Measurements from ENCODE around the gene TAOK1.
A peak's percentile ranks its signal among the peaks of the same experiment; 100 is the strongest.
"Not testable (repeated sequence)": the region's sequence is repeated elsewhere in the genome, so short reads cannot be mapped to it uniquely, and the experiment has no call there.

TAOK1 gene

GRCh38 chr17:29389982-29390850 lies at the start of gene TAOK1:
TSS of gene TAOK1 (plus strand) at chr17:29390363. CDS start at chr17:29451549, 61,186 bp downstream.
- peak; percentile 98 for DNase-seq

GRCh38 chr17:29341726-29342125 lies 48.4 kb upstream of the TAOK1 start:
- no peak for DNase-seq

- DNase-seq = no peak
Measured at GRCh38 chr17:29342158-29342765, 47.9 kb upstream of the TAOK1 start.

GRCh38 chr17:29344201-29344856 lies 45.8 kb upstream of the TAOK1 start:
- DNase-seq = no peak

- no peak for DNase-seq
Measured at GRCh38 chr17:29345066-29345465, 45.1 kb upstream of the TAOK1 start.

- not testable (repeated sequence) for DNase-seq
Measured at GRCh38 chr17:29345470-29345869, 44.7 kb upstream of the TAOK1 start.

GRCh38 chr17:29346462-29346861 lies 43.7 kb upstream of the TAOK1 start:
- DNase-seq = no peak

GRCh38 chr17:29347831-29348629 lies 42.1 kb upstream of the TAOK1 start:
- no peak for DNase-seq

GRCh38 chr17:29349409-29349808 lies 40.8 kb upstream of the TAOK1 start:
- no peak for DNase-seq

GRCh38 chr17:29352146-29352545 lies 38.0 kb upstream of the TAOK1 start:
- no peak for DNase-seq

- DNase-seq = no peak
Measured at GRCh38 chr17:29357232-29357631, 32.9 kb upstream of the TAOK1 start.

- no peak for DNase-seq
Measured at GRCh38 chr17:29357821-29358232, 32.3 kb upstream of the TAOK1 start.

GRCh38 chr17:29358416-29358815 lies 31.7 kb upstream of the TAOK1 start:
- DNase-seq = no peak

GRCh38 chr17:29359777-29360176 lies 30.4 kb upstream of the TAOK1 start:
- no peak for DNase-seq

- DNase-seq = no peak
Measured at GRCh38 chr17:29363716-29364115, 26.4 kb upstream of the TAOK1 start.

GRCh38 chr17:29364691-29365090 lies 25.5 kb upstream of the TAOK1 start:
- DNase-seq = no peak

GRCh38 chr17:29368161-29368560 lies 22.0 kb upstream of the TAOK1 start:
- DNase-seq = no peak

- DNase-seq = no peak
Measured at GRCh38 chr17:29368926-29369325, 21.2 kb upstream of the TAOK1 start.

GRCh38 chr17:29369831-29370735 lies 20.1 kb upstream of the TAOK1 start:
- DNase-seq = peak; percentile 69

GRCh38 chr17:29376667-29377270 lies 13.4 kb upstream of the TAOK1 start:
- no peak for DNase-seq

GRCh38 chr17:29378500-29378899 lies 11.7 kb upstream of the TAOK1 start:
- DNase-seq = no peak

Data from NCI-H774 (cell line).